OCI-LY7 (cell line): Measurements from ENCODE around the gene LRRC1.

Source experiments
- CTCF ChIP-seq: fragments of 200-600 bp; sonication (generic); conservative IDR thresholded peaks from 2 replicates; pipeline ENCODE4 v1.5.1; 2014; ENCODE audit warnings: mild to moderate bottlenecking, antibody characterized with exemption, low read length, moderate library complexity, mixed read lengths
- EZH2phosphoT487 ChIP-seq: fragments of 200-600 bp; sonication (generic); IDR thresholded peaks from 2 replicates; pipeline ENCODE4 v1.6.1; 2018; ENCODE audit warnings: low read depth, borderline replicate concordance, mild to moderate bottlenecking, mixed run types, antibody characterized with exemption, low read length, moderate library complexity, mixed read lengths

- TF ChIP-seq CTCF, result no peak
- TF ChIP-seq EZH2phosphoT487, result no peak
Observed at GRCh38 chr6:53796451-53796780, 1.6 kb downstream of the LRRC1 start.
